Frontal cortex (tissue), 4 donors: ENCODE data around the gene AP4S1. TPM values are rescaled to one million over a fixed set of nuclear protein-coding genes. Genes with fewer than 3 reads are reported as not detected.

ENCODE experiments used
- DNase-seq, 2 donors: peaks; one replicate each; pipeline ENCODE4 v3.0.0; 2012; ENCODE audit warnings: low spot score in 2 of 2
- FAIRE-seq: peaks from 2 replicates; lab custom pipeline; 2012; peaks lifted over from hg19 to GRCh38; lab: Jason Lieb, UNC
- small RNA-seq: library from RNA; depleted of rRNA; stranded (forward); fragments of <200 nt; gene quantifications from one replicate; pipeline ENCODE3, GENCODE V24; 2014
- total RNA-seq: library from RNA; depleted of rRNA; stranded (reverse); fragments of >200 nt; gene quantifications from one replicate; pipeline ENCODE4 v1.2.3, GENCODE V29; 2014
- donor health status: control.
- donor health status: control.
- donor health status: control.

AP4S1 gene
- total RNA-seq, 1 donor from 2014 or later, result 26.9 TPM

DNA sequence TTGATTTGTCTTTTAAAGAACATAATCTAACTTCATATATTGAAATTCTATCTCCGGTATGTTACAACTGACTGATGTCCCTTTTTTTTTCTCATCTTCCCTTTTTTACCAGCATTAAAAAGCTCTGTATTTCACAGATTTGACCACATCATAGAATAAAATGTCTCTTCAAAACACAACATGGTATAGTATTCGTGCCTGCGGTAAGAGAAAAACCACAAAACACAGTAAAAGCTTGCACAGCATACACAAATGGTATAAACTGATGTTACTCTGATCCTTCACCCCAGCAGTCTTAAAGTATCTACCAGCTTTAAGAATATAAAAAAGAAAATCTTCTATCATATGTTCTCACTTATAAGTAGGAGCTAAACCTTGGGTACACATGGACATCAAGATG is 98.7 kb downstream of the AP4S1 start:
- DNase-seq (no peak), FAIRE-seq (no peak)

DNA sequence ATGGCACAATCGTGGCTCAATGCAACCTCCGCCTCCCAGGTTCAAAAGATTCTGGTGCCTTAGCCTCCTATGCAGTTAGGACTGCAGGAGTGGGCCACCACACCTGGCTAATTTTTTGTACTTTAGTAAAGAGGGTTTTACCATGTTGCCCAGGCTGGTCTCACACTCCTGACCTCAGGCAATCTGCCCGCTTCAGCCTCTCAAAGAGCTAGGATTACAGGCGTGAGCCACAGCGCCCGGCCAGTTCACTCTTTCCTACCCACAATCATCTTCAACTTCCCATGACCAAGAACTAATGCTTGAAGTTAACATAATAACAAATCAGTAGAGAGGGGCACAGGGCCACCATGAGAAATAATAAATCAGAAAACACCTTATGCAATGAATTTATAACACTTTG is 99.8 kb downstream of the AP4S1 start:
- no peak for DNase-seq
- FAIRE-seq, result no peak

DNA sequence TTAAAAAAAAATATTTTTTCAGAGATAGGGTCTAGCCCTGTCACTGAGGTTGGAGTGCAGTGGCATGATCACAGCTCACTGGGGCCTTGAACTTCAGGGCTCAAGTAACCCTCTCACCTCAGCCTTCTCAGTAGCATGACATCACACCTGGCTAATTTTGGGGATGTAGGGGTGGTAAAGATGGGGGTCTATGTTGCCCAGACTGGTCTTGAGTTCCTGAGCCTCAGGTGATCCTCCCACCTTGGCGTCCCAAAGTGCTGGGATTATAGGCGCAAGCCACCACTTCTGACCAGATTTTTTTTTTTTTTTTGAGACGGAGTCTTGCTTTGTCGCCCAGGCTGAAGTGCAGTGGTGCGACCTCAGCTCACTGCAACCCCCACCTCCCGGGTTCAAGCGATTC is 101.2 kb downstream of the AP4S1 start:
- FAIRE-seq, result no peak
- DNase-seq, result no peak

DNA sequence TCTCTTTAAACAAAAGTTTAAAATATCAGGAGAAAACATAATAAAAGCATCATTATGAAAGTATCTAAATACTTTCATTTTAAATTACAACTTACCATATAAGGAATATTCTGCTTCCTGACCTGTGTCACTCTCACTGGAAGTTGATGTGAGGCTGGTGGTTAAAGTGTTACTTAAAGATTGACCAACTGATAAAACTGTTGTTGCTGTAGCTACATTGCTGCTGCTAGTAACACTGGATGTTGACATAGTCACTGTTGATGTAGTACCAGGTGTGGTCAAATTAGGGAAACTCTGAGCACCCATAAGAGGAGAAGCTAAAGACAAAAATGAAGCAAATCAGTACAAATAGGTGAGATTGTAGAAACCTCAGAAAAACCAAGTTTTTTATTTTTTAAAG is 102.2 kb downstream of the AP4S1 start:
- FAIRE-seq (no peak), DNase-seq (no peak)

DNA sequence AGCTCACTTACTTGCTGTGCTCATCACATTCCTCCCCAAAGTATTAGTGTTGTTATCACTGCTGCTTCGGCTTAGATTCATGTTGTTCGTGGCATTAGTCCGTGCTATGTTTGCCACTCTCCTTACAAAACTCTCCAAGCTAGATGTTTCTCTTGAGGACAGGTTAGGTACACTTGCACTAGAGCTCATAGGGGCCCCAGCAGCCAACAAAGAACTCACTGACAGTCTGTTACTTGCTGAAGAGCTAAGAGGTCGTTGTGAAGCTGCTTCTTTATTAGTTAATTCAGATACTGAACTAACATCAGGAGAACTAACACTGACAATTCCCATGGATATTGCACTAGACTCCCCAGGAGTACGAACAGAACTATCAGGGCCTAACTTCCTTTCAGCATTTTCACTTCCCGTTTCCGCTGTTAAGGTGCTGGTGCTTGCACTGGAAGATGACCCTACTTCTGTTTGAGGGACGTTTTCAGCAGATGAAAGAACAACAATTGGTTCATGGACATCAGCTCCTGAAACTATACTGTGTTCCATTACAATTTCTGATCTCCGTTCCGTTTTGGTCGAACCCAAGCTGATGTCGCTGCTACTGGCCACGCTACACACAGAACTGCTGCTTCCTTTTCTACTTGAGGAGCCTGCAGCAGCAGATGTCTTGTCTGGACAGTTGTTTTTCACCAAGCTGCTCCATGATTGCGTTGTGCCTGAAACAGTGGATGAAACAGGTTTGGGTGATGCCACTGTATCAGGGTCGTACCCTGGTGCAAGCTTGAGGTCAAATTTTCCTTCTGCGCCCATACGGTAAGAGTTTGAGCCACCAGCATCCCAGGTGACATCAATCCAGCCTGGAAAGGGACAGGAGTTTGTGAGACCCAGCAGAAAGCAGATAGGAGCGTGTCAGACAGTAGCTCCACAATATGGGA is 103.4 kb downstream of the AP4S1 start:
- FAIRE-seq (no peak), DNase-seq (no peak)

DNA sequence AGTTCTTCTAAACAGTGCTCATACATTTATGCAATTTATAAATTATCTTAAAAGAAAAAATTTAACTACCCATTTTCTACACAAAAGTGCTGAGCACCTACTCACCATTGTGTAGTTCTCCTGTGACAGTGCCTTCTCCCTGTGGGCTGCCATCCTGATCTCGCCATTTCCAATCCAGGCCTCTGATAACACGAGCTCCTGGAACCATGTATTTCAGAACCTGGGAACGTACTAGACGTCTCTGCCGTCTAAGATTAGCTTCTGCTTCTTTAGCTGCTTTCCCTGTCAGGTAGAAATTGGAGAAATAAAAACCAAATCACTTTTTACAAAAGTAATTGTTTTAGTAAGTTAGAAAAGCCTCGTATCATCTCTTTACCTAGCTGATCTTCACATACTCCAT is 107.7 kb downstream of the AP4S1 start:
- no peak for FAIRE-seq
- no peak for DNase-seq

DNA sequence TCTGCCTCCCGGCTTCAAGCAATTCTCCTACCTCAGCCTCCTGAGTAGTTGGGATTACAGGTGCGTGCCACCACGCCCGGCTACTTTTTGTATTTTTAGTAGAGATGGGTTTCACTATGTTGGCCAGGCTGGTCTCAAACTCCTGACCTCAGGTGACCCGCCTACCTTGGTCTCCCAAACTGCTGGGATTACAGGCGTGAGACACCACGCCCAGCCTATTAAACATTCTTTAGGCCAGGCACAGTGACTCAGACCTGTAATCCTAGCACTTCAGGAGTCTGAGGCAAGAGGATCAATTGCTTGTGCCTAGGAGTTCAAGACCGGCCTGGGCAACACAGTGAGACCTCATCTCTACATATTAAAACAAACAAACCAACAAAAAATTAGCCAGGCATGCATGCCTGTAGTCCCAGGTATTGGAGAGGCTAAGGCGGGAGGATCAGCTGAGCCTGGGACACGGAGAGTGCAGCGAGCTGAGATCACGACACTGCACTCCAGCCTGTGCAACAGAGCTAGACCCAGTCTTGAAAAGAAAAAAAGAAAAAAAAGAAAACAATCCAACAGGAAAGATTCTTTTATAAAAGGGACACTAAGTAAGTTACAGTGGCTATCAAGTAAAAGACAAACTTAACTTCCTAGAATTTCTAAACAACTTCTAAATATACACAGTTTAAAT is 111.9 kb downstream of the AP4S1 start:
- FAIRE-seq (no peak), DNase-seq (no peak)

DNA sequence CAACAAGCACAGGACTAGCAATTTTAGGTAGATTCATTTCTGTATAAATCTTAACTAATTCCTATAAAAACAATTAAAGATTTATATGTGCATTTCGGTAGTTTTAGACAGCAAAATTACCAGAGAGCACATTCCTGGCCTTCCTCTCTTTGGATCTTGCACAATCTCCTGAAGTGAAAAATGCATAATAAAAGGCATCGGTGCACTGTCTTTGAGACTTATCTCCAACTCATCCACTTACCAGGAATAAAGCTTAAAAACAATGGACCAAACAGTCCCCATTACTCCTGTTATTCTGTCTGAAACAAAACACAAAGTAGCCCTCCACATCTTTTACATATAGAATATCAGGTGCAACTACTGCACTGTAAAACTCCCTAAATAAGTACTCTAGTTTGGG is 112.9 kb downstream of the AP4S1 start:
- DNase-seq (no peak), FAIRE-seq (no peak)

DNA sequence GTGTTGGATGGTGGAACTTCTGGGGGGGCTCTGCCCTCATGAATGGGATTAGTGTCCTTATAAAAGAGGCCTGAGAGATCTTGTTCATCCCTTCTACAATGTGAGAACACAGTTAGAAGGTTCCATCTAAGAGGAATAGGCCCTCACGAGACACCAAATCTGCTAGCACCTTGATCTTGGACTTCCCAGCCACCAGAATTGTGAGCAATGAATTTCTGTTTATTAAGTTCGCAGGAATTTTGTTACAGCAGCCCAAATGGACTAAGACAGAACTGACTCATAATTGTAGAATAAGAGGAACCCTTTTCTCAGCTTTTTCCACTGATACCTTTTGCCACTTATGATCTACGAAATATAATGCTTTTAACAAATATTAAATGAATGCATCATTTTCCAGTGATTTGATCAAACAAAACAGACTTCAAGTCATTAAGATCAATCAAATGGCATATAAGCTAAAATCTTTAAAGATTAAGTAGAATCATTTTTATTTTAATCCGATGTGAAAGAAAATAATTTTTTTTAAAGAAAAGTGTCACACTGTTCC is 113.9 kb downstream of the AP4S1 start:
- FAIRE-seq (no peak), DNase-seq (no peak)

DNA sequence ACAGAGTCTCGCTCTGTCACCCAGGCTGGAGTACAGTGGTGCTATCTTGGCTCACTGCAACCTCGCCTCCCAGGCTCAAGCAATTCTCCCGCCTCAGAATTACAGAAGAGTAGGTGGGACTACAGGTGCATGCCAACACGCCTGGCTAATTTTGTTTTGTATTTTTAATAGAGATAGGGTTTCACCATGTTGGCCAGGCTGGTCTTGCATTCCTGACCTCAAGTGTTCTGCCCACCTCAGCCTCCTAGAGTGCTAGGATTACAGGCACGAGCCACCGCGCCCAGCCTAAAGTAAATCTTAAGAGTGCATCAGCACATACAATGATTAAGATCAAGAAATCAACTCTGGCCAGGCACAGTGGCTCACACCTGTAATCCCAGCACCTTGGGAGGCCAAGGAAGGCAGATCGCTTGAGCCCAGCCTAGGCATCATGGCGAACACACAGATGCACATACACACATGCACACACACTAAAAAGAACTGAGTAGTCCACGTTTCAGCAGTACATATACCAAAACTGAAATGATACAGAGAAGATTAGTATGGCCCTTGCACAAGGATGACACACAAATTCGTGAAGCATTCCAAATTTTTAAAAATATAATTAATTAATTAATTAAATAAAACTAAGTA is 117.1 kb downstream of the AP4S1 start:
- FAIRE-seq, result no peak
- DNase-seq, result no peak

Small RNA genes lying within 50 kb of the gene (small RNA-seq; reads per million reads assigned to genes)
- gene MIR624, result 0.28 reads per million, percentile 10 among the genes with 10 or more reads in this experiment
- not detected for gene RNU6-541P

Other genes starting within 250 kb of the AP4S1 start
- gene COCH, start 151.1 kb upstream of the AP4S1 start, total RNA-seq, result 48.5 TPM
- gene STRN3, start 730 bp downstream of the AP4S1 start, total RNA-seq, result 148 TPM
- 459 TPM for gene HECTD1, start 182.1 kb downstream of the AP4S1 start, total RNA-seq